A549 (cell line): ENCODE measurements around the gene PDZD4.

Experiments used
- NFE2L2 ChIP-seq: fragments of 150-350 bp; conservative IDR thresholded peaks from 2 replicates; pipeline ENCODE4 v1.6.1; 2014; ENCODE audit warnings: low read length
- SREBF2 ChIP-seq: fragments of 450-650 bp; IDR thresholded peaks from 2 replicates; pipeline ENCODE4 v1.6.1; 2014; ENCODE audit warnings: mild to moderate bottlenecking, moderate library complexity

DNA sequence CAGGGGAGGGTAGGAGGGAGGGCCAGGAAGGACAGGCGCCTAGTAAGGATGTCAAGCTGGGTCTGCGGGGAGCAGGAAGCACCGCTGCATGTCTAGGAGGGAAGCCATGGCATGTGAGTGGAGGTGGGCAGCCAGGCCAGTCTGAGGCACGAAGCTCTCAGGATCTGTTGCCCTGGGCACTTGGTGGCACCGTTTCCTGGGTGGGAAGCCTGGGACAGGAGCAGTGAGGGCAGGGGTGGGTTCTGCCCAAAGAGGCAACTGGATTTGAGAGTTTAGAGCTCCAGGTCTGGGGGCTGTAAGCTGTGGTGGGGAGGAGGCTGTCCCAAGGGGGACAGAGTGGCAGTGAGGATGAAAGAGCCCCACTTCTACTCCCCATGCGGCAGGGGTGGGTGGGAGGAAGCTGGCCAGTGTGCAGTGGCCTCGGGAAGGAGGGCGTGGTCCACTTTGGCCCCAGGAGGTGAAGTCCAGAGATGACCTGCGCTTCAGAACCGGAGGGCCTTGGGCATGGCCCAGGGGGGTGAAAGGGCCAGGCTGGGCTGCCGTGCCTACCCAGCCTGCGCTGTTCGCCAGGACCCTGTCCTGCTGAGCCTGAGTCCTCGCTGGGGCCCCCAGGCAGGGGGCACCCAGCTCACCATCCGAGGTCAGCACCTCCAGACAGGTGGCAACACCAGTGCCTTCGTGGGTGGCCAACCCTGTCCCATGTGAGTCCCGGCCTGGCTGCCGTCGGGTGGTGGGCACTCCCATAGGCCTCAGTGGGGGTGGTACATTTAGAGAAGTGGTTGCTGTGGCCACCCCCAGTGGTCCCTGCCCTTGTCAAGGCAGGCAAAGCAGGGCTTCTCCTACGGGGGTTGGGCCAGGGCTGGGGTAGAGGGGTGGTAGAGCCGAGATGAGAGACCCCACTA, 57.8 kb downstream of the PDZD4 start:
- no peak for TF ChIP-seq NFE2L2
- TF ChIP-seq SREBF2 = no peak
